Lung (tissue), 12 donors: ENCODE data around the gene TSPAN14. TPM values are rescaled to one million over a fixed set of nuclear protein-coding genes. Genes with fewer than 3 reads are reported as not detected.

Experiments
- ATAC-seq: fragments of 200-7000 bp; cut with Tn5 transposase; one replicate; pipeline ENCODE4 v1.9.1; 2020; ENCODE audit warnings: moderate number of reproducible peaks; ENCODE audit not compliant: insufficient read depth, low FRiP score
- DNase-seq, 3 donors: peaks; one replicate each; pipeline ENCODE4 v3.0.0-alpha.2; 2013 to 2017
- H3K27ac ChIP-seq, 2 donors: one replicate each; pipeline ENCODE4 v1.5.1; 2013; ENCODE audit warnings: mild to moderate bottlenecking in 2 of 2, moderate library complexity in 2 of 2, control low read depth in 1 of 2, inconsistent platforms in 1 of 2, low read depth in 1 of 2, low read length in 1 of 2
- H3K27me3 ChIP-seq, 3 donors: one replicate each; pipeline ENCODE4 v1.5.1; 2013; ENCODE audit warnings: low read length in 2 of 3; ENCODE audit not compliant: control insufficient read depth in 3 of 3, insufficient read depth in 3 of 3
- H3K36me3 ChIP-seq, 4 donors: one replicate each; pipeline ENCODE4 v1.5.1; 2013; ENCODE audit warnings: low read length in 4 of 4, mild to moderate bottlenecking in 1 of 4, moderate library complexity in 1 of 4; ENCODE audit not compliant: control insufficient read depth in 4 of 4, insufficient read depth in 4 of 4
- H3K4me1 ChIP-seq, 5 donors: one replicate each; pipeline ENCODE4 v1.5.1; 2013; ENCODE audit warnings: low read length in 5 of 5, mild to moderate bottlenecking in 2 of 5, moderate library complexity in 1 of 5; ENCODE audit not compliant: control insufficient read depth in 5 of 5, insufficient read depth in 5 of 5
- H3K4me3 ChIP-seq: one replicate; pipeline ENCODE4 v1.5.1; 2013; ENCODE audit warnings: mild to moderate bottlenecking, control low read depth, moderate library complexity
- H3K9ac ChIP-seq, 2 donors: one replicate each; pipeline ENCODE4 v1.5.1; 2013; ENCODE audit warnings: low read length in 2 of 2, control low read depth in 1 of 2; ENCODE audit not compliant: insufficient read depth in 1 of 2
- H3K9me3 ChIP-seq, 4 donors: one replicate each; pipeline ENCODE4 v1.5.1; 2013; ENCODE audit warnings: low read length in 3 of 4, mild to moderate bottlenecking in 1 of 4, moderate library complexity in 1 of 4; ENCODE audit not compliant: control insufficient read depth in 4 of 4, insufficient read depth in 3 of 4
- CTCF ChIP-seq: IDR thresholded peaks from 2 replicates; pipeline ENCODE4 v1.5.1; 2012; ENCODE audit warnings: mild to moderate bottlenecking; ENCODE audit errors: control extremely low read depth, extremely low read depth
- WGBS, 2 donors: extraction: QIAGEN DNeasy Blood & Tissue Kit; methylation state at CpG; one replicate each; pipeline ENCODE4 v1.1.7; 2013; 5-methylcytosine and 5-hydroxymethylcytosine counted together
- polyA plus RNA-seq, 2 donors: library from polyadenylated mRNA; stranded (reverse); fragments of 200-250 nt; gene quantifications; one replicate each; pipeline ENCODE4 v1.2.1, GENCODE V29; 2013
- total RNA-seq, 2 donors: library from RNA; depleted of rRNA in 1 of 2; stranded (reverse); fragments of >200 nt in 1 of 2; gene quantifications; one replicate each; pipeline ENCODE4 v1.2.1, GENCODE V29; 2014 to 2021
- donor health status: control.
- donor health status: control.
- donor health status: Bipolar disorder and iron deficiency.
- donor health status: healthy.
- donor health status: DM: yes; HTN: yes; CAD: no.

TSPAN14 gene
- total and polyA plus RNA-seq, 4 donors = 40.9 to 187 (median 116) TPM

- ATAC-seq (no peak), DNase-seq (no peak)
- H3K4me3 ChIP-seq = no peak overlapping the region
- no peaks in the 10 kb centered on the region for H3K9me3 ChIP-seq
- no peak overlapping the region for H3K9ac ChIP-seq
- H3K4me1 ChIP-seq = peaks cover 0 to 11% (median 9%) of the 10 kb centered on the region in 5 donors
- no peaks in the 10 kb centered on the region for H3K36me3 ChIP-seq
- 94 to 100% methylated on average over 1 of the region's 1 CpG for WGBS, 2 donors
- H3K27ac ChIP-seq = no peak overlapping the region
- H3K27me3 ChIP-seq = no peaks in the 10 kb centered on the region
- no peak for TF ChIP-seq CTCF
Observed at GRCh38 chr10:80451132-80451531, 3.0 kb upstream of the TSPAN14 start.

GRCh38 chr10:80452069-80452468, 2.0 kb upstream of the TSPAN14 start:
- Histone ChIP-seq H3K27me3 (no peaks in the 10 kb centered on the region), H3K36me3 (no peaks in the 10 kb centered on the region), H3K9ac (no peak overlapping the region), H3K9me3 (no peaks in the 10 kb centered on the region), H3K27ac (peak overlapping the region in 1 of 2 donors; percentile 26), H3K4me1 (peaks cover 0 to 15% (median 12%) of the 10 kb centered on the region in 5 donors), H3K4me3 (no peak overlapping the region)
- no peak for TF ChIP-seq CTCF
- DNase-seq (no peak), ATAC-seq (no peak)

GRCh38 chr10:80452640-80453039, 1.5 kb upstream of the TSPAN14 start:
- H3K4me3 ChIP-seq = no peak overlapping the region
- H3K4me1 ChIP-seq = peaks cover 0 to 15% (median 14%) of the 10 kb centered on the region in 5 donors
- 67 to 81% methylated on average over 4 of the region's 4 CpGs for whole genome bisulfite sequencing, 2 donors
- ATAC-seq = no peak
- no peak for TF ChIP-seq CTCF
- no peaks in the 10 kb centered on the region for H3K27me3 ChIP-seq
- H3K36me3 ChIP-seq = no peaks in the 10 kb centered on the region
- DNase-seq = no peak
- peak overlapping the region in 1 of 2 donors; percentile 46 for H3K27ac ChIP-seq
- H3K9me3 ChIP-seq = no peaks in the 10 kb centered on the region
- no peak overlapping the region for H3K9ac ChIP-seq
